Right forelimb (tissue), 1 donor: ENCODE data around the gene CCDC47.
"Not testable (repeated sequence)": the region's sequence is repeated elsewhere in the genome, so short reads cannot be mapped to it uniquely, and the experiment has no call there.

ENCODE experiments used
- DNase-seq: peaks from one replicate; pipeline ENCODE4 v3.0.0-alpha.2; 2018

CCDC47 gene

DNA sequence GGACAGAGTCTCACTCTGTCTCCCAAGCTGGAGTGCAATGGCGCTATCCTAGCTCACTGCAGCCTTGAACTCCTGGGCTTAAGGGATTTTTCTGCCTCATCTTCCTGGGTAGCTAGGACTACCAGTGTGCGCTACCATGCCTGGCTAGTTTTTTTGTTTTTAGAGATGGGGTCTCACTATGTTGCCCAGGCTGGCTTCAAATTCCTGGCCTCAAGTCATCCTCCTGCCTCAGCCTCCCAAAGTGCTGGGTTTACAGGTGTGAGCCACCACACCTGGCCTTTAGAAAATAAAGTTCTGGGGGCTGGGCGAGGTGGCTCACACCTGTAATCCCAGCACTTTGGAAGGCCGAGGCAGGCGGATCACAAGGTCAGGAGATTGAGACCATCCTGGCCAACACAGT, 53.2 kb downstream of the CCDC47 start:
- DNase-seq, result not testable (repeated sequence)

DNA sequence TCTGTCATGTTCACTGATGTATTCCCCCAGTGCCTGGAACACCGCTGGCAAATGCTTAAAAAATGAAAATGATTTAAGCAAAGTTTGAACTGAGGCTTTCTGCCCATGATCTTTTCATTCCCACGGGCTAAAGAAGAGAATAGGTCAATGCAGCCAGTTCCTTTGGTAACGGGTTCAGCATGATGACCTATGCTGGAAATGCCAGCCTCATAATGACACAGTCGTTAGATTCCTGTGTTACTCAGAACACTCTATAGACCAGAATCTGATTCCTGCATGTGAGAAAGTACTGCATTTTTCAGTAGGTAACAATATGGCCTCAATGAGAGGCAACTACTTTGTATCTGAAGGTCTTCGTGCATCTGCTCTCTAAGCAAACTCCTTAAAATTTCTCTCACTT, 54.4 kb downstream of the CCDC47 start:
- no peak for DNase-seq

DNA sequence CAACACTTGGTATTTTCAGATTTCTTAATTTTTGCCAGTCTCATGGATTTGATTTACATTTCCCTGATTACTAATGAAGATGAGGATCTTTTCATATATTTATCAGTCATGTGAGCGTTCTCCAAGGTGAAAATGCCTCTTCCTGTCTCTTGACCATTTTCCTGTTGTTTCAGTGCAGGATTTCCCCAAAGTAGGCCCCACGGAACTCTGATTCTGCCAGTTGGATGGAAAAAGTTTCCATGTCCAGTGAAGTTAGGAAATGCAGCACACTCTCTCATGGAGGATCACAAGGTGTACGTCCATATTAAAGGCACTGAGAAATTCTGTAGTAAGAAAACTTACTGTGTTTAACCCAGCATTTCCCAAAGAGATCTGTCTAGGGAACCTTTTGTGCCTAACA, 57.0 kb downstream of the CCDC47 start:
- no peak for DNase-seq

DNA sequence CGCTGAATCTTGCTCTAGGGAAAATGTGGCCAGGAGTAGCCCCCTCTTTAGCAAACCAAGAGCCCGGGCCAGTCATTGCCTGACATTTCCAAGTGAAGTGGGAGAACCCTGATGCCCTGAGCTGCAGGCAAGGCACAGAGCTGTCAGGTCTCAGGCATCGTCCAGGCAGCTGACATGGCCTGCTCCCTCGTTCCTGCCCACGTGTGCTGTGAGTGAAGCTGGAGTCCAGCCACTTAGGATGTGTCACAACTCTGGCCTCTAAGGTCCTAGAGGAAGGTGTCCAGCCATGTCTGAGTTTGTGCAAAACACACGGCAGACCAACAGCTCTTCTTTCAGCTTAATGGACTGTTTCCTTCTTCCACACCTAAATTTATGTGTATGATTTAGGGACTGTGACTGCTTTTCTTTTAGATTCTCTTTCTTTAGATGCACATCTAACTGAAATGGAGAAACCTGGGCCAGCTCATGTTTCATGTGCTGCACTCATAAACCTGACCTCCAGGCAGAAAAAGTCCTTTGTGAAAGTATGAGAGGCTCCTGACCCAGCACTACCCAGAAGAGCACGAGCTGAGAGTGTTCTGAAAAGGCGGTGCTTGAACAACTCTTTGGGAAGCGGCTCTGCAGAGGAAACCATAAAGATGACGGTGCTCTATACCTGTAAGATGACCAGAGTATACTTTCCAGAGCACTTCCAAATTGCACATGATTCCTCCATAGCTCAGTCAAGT, 58.7 kb downstream of the CCDC47 start:
- DNase-seq, result no peak

DNA sequence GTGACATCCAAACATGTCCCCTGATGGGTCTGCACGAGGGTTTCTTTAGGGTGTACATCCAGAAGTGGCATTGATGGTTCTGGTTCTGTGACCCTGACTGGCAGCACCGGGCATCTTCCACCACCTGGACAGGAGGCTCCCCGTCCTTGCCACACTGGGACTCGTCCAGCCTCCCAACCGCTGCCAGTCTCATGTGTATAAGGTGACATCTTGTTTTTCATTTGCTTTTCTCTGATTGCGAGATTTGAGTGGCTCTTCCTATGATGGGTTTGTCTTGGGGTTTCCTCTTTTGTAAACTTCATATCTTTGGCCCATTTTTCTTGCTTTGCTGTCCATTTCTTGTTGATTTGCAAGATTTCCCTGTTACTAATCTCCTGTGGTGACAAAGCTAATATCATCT, 64.3 kb downstream of the CCDC47 start:
- DNase-seq, result no peak

DNA sequence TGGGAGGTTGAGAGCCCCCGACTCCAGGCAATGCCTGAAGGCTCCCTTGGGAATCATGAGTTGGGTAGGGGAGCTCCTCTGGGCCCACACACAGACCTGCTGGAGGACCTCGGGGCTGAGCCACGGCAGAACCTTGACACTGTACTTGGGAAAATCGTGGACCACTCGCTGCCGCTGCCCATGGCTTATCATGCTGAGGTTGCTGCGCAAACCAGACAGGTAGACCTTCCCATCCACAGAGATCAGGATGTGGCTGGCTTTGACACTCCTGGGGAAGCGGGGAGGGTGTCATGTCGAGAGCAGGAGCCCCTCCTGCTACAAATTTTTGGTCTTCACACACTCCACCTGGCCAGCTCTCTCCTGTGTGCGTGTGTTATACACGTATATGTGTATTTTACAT, 66.2 kb downstream of the CCDC47 start:
- no peak for DNase-seq

DNA sequence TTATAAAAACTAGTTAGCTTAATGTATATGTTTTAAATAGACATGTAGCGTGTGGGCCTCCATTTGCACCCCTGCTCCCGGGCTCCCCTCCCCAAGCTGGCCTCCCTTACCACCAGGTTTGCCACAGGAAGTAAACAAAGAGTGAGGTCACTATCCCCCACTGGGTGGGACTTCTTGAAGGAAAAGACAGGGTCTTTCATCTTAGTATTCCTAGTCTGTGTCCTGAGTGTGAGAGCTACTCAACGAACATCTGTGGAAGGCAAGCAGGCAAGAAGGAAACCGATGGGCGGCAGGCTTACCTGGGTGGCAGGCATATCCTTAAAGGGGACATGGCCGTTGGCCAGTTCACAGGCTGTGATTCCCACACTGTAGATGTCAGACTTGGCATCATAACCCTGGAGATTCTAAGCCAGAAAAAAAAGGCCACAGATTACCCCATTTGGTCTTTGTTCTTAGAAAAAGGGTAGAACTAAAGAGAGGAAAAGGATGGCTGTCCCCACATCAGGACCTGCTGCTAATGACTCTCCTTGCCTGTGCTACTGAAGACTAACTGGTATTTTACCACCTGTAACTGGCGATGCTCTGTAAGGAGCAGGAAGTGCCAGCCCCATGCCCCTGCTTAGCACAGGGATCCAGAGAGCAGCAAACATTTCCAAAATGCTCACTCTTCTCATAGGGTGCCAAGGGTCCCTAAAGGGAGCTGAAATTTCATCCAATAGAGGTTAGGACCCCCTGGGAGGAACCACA, 66.9 kb downstream of the CCDC47 start:
- DNase-seq, result no peak

DNA sequence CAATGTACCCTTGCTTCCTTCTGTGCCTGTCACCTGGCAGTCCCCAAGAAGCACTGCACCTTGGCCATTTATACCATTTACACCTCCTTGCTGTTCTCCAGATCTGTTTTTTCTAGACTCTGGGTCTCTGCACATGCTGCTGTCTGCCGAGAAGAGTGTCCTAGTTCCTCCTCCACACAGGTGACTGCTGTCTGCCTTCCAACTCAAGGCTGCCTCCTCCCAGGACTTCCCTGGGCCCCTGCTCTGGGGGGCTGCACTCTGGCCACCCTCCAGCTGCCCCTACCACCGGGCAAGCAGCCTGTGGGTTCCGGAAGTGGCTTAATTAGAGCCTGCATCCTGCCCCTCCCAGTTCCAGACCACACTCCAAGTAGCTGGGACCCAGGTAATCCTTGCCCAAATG, 67.7 kb downstream of the CCDC47 start:
- no peak for DNase-seq

DNA sequence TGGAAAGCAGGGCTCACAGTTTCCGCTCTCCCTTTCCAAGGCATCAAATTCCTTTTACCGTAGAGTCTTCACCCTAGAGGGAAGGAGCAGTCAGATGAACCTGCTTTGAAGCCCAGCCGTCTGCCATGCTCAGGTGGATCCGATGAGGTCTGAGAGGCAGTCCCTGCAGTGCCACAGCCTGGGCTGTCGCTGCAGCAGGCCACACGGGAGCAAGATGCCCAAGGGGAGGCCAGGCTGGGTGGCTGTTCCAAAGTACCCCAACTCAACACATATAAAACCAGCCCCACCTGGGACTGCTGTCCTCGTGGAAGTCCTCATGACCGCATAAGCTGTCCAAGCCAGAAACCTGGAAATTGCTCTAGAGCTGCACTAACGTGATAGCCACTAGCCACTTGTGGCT, 68.6 kb downstream of the CCDC47 start:
- no peak for DNase-seq

DNA sequence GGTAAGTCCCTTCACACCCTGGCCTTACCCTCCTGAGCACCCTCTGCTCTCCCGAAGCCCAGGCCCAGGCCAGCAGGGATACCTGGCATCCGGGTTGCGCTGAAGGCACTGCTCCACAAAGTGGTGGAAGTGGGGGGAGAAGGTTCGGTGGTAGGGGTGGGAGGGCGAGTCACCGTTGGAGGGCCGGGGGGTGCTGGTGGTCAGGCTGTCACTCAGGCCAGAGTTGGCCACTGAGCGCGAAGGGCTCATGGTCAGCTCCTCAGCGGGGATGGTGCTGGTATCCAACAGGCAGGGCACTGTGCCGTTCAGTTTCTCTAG, 69.2 kb downstream of the CCDC47 start:
- no peak for DNase-seq

DNA sequence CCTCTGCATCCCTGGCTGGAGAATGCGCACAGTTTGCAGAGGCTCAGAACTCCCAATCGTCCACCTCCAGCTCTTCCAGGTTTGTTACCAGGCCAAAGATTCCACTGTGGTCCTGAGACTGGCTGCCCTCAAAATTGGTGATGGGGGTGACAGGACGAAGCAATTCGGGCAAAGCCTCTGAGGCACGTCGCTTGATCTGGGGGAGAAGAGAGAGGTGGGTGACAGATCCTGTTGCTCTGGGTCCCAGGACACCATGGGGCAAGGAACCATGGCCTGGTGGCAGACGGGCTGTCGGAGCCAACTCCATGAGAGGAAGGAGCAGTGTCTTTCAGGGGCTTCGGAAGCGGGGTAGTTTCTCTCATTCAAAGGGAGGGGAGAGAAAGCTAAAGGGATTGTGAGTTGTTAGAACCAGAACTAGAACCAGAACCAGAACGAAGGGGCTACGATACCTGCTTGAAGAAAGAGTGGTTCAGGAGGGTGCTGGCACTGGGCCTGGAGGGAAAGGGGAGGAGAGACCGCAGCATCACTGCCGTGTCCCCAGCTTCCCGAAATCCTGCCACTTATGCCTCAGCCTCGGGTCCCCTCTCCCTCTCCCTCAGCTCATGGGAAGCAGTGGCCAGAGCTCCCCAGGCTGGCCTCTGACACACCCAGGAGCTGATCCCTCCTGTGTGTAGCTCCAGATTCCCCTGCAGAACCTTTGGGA, 69.7 kb downstream of the CCDC47 start:
- DNase-seq, result no peak

DNA sequence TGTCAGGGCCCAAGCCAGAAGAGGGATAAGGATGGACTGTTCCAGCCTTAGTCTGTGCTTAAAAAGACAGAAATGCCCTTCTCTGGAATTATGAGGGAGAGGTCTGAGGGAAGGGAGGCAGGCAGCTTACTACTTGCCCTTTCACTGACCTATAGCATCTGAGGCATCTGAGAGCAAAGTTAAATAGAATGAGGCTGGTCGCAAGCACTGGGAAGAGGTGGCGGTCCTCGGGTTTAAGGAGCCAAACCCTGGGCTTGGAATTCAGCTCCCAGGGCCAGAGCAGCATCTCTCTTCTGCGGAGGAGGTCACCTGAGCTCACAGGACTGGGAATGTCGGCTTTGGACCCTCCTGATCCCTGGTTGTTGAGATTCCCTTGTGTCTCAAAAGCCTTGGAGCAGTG, 70.4 kb downstream of the CCDC47 start:
- no peak for DNase-seq

DNA sequence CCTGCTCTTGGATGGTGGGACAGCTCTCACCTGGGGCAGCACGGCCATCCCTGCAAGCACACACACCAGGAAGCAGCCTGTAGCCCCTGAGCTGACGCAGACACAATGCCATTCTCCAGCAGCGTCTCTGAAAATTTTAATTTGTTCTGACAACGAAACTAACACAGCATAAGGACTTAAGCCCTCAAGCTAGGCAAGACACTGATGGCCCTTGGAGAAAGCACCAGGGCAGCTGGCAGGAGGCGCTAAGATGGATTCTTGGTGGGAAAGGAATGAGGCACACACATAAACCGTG, 70.7 kb downstream of the CCDC47 start:
- DNase-seq, result no peak

DNA sequence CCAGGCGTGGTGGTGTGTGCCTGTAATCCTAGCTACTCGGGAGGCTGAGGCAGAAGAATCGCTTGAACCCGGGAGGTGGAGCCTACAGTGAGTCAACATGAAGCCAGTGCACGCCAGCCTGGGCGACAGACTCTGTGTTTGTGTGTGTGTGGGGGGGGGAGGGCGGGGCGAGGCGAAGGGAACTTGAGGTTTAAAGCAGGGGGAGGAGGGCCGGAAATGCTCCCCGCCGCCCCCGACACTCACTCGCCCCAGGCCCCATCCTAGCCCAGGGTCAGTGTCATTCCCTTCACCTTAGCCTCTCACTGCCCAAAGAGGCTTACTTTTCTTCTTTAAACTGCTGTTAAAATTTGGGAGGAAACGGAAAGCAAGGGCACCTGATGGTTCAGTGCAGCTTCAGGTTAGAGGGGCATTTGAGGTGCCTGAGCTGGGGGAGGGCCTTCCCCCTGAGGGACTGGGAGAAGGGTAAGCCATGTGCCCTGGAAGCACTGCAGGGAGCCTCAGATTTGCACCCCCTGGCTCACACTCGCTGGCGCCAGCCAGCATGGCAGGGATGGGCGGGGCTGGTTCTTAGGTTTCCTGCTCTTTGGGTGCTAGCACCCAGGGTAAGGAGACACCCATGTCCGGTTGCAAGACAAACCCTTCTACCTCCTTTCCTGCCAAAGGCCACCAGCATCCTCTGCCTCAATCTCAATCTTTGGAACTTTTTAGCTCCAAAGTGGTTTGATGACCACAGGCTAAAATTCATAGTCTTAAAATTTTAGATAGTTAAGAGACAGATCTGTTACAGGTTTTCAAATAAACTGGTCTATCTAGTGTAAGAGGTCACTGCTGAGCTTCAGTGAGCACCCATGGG, 71.3 kb downstream of the CCDC47 start:
- DNase-seq, result no peak

DNA sequence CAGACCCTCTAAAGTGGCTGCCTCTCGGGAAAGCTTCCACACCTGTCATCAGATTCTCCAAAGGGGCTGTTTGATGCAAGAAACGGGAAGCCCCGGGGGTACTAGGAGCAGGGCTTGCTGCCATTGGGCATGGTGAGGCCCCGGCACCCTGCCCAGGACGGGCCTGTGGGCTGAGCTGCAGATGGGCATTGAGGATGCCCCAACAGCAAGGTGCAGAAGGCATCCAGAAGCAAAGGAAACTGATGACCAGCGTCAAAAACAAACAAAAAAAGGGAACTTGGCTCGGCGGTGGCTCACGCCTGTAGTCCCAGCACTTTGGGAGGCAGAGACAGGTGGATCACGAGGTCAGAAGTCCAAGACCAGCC, 72.0 kb downstream of the CCDC47 start:
- no peak for DNase-seq

DNA sequence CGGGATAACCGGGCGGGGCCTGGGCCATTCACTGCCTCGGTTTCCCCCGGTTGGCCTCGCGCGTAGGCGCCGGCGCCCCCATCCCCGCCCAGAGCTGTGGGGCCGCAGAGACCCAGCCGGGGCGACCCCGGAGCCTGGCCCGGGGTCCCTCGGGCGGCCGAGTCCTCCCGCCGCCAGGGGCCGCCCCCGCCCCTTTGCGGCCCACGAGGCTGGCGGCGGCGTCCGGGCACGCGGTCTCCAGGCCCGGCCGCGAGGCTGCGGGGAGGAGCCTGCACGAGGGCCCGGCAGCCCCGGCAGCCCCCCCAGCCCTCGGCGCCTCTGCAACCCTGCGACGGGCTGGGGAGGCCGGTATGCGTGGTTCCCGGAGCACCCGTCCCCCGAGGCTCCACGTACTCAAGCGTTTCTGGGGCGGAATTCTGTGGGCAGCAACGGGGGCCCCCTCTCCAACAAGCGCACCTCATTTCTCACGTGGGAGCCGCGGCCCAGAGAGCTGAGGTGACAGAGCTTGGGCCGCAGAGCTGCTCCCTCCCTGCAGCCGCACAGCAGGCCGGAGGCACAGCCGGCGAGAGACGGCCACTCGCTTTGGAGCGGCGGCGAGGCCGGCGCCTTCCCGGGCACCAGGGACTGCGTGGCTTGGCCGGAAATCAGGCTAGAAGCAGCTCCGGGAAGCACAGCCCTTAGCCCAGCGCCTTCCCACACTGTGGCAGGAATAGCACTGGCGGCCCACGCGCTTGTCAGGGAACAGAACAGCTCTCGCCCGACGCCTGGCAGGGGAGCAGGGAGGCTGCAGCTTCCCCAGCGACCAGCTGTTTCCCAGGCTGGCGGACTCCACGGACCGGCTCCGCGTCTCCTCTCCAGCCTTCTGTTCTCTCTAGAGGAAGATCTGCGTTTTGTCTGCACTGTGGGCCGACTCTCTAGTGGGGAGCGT, 72.6 kb downstream of the CCDC47 start:
- peak; percentile 79 for DNase-seq

DNA sequence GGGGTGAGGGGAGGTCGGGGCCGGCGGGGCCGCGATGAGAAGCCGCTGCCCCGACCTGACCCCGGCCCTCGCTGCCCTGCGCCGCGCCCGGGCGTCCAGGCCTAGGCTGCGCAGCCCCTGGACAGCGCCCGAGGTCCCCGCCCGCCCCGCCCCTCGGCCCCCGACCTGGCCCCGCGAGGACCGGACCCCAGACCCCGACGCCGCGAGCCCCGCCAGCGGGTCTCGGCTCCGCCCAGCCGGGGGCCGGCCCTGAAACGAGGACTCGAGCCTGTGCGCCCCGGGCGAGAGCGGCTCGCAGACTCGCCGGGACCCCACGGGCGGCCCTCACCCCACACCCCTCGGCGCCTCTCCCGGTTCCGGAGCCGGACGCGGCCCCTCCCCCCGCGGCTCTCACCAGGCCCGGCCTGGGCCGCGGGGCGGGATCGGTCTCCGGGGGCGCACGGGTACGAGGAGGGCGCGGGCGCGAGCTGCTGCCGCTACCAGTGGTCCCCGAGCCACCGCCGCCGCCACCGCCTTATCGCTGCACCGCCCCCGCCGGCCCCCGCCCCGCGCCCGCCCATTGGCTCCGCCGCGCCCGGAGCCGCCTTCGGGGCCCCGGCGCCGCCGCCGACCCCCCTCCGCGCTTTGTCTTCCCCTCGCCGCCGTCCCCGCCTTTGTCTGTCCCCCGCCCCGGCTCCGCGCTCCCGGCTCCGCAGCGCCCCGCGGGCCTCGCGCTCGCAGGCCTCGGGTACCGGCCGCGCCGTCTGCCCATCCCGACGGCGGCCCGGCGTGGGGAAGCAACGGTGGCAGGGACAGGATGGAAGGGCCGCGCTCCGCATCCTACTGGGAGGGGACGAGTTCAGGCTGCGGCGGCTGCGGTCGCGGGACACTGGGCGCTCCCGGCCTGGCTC, 73.5 kb downstream of the CCDC47 start, which contains the start of gene LIMD2:
Gene LIMD2 (minus strand): TSS at position 488 of the 890 bp plus-strand sequence. CDS start 827 bp downstream, outside the sequence.
- DNase-seq, result peak; percentile 74

DNA sequence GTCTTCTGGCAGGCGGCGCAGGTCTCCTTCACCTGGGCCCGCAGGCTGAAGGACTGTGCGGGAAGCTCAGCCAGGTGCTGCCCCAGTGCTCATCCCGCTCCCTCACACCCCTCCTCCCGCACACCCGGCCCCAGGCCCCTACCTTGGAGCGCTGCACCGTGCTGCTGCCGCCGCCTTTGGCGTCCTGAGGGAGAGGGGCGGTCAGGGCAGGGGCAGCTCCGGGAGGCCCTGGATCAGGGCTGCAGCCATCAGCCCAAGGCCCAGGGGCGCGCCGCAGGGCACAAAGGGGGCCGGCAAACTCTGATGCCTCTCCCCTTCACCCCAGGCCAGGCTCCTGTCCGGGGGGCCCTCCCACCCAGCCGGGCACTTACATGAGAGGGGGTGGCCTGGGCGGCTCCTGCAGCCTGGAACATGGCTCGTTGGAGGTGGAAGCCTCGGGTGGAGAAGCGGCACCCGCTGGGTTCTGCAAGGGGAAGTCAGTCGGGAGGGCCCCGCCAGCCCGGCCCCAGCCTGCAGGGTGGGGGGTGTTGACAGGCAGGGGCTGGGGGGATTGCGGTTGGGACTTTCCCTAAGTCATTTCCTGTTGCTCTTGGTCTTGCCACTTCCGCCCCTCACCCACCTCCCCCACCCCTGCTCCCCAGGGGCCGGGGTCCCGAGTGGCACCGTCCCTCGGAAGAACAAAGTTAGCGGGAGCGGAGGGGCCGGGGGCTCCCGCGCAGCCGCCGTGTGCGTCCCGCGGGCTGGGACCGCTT, 74.3 kb downstream of the CCDC47 start:
- peak; percentile 71 for DNase-seq

DNA sequence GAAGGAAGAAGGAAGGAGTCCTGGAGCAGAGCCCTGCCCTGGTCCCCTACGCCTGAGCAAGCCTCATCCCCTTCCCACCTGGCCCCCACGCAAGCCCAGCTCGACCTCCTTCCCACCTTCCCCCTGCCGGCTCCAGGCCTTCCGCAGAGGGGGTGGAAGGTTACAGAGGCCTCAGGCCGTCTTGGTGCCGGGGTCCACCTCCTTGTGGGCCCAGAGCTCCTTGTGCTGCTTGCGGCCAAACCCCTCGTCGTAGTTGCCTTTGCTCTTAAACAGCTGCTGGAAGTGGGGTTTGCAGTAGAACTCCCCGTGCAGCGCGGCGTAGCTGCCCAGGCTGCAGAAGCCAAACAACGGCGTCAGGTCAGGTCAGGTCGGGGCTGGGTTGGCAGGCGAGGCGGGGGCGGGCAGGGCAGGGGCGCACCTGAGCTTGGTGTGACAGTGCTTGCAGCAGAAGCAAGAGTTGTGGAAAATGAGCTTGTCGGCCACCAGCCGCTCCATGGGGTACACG, 75.0 kb downstream of the CCDC47 start:
- no peak for DNase-seq
